ENCODE data around the gene SNTG2. TPM values are rescaled to one million over a fixed set of nuclear protein-coding genes. Genes with fewer than 3 reads are reported as not detected.

Gene SNTG2
- total RNA-seq, 1 experiment from 2014 or later: 20.5 TPM

DNA sequence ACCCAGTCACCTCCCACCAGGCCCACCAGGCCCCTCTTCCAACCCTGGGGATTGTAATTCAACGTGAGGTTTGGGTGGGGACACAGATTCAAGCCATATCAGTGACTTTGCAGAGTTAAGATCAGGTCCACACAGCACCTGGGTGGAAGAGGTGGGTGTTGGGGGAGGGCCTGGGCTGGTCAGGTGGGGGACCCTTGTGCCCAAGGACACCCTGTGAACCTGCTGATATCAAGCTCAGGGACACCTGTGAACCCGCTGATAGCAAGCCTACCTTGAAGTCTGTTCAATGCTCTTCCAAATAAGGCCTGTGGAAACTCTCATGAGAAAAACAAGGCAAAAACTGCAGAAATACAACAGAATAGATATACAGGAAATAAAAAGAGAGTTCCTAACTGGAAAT, 442.7 kb downstream of the SNTG2 start:
- H3K4me3 Mint-ChIP-seq: no peak overlapping the region
- peaks cover 8% of the 10 kb centered on the region for H3K9me3 Mint-ChIP-seq
- ChIA-PET POLR2A (no interaction called here), CTCF (interaction anchor here (0.7 kb wide), 1 partner anchor 158 kb away, joined by 3 read pairs; no protein-coding TSS in a partner anchor)
- no peak overlapping the region for H3K27ac Mint-ChIP-seq
- DNase-seq (ENCODE audit: low spot score) (no peak), ATAC-seq (no peak)
- TF ChIP-seq CREM (CRISPR knock-in tag; IDR thresholded peaks at IDR 0.05) (no peak), GABPB1 (CRISPR knock-in tag; IDR thresholded peaks at IDR 0.05) (no peak)
- H3K4me1 Mint-ChIP-seq: peaks cover 23% of the 10 kb centered on the region
- no peaks in the 10 kb centered on the region; the same call in 1 of the 2 replicates for H3K36me3 Mint-ChIP-seq
- H3K27me3 Mint-ChIP-seq (ENCODE audit: low read depth): peaks cover 68% of the 10 kb centered on the region

GRCh38 chr2:1394709-1395408, 444.2 kb downstream of the SNTG2 start:
- Mint-ChIP-seq H3K4me3 (no peak overlapping the region), H3K4me1 (0 out of 2 replicates have a peak, but pooled peaks cover 10% of the 10 kb centered on the region), H3K36me3 (no peaks in the 10 kb centered on the region; the same call in 1 of the 2 replicates), H3K9me3 (peaks cover 8% of the 10 kb centered on the region), H3K27ac (no peak overlapping the region), H3K27me3 (ENCODE audit: low read depth) (peaks cover 55% of the 10 kb centered on the region)
- TF ChIP-seq PREB (CRISPR knock-in tag; IDR thresholded peaks at IDR 0.05; ENCODE audit: borderline replicate concordance) (no peak), ZNF138 (CRISPR knock-in tag; conservative IDR thresholded peaks at IDR 0.05) (no peak), CBFB (CRISPR knock-in tag; IDR thresholded peaks at IDR 0.05; ENCODE audit: low read depth) (no peak), MAX (CRISPR knock-in tag; IDR thresholded peaks at IDR 0.05) (no peak), USF2 (CRISPR knock-in tag; IDR thresholded peaks at IDR 0.05) (no peak), TEAD4 (CRISPR knock-in tag; IDR thresholded peaks at IDR 0.05) (no peak), MYBL2 (CRISPR knock-in tag; IDR thresholded peaks at IDR 0.05) (no peak), EMX1 (CRISPR knock-in tag; IDR thresholded peaks at IDR 0.05) (no peak), CDX4 (CRISPR knock-in tag; IDR thresholded peaks at IDR 0.05; ENCODE audit: borderline replicate concordance) (no peak), NR1H2 (CRISPR knock-in tag; IDR thresholded peaks at IDR 0.05) (no peak), NR3C1 (CRISPR knock-in tag; conservative IDR thresholded peaks at IDR 0.05; ENCODE audit: low read depth) (no peak), ZNF425 (CRISPR knock-in tag; conservative IDR thresholded peaks at IDR 0.05) (no peak), STAT6 (CRISPR knock-in tag; conservative IDR thresholded peaks at IDR 0.05; ENCODE audit: low read depth) (no peak), RORB (CRISPR knock-in tag; IDR thresholded peaks at IDR 0.05) (no peak), ZNF219 (CRISPR knock-in tag; IDR thresholded peaks at IDR 0.05; ENCODE audit: borderline replicate concordance) (no peak), ZNF121 (CRISPR knock-in tag; IDR thresholded peaks at IDR 0.05) (no peak)
- TF ChIP-seq, protein P1, sequence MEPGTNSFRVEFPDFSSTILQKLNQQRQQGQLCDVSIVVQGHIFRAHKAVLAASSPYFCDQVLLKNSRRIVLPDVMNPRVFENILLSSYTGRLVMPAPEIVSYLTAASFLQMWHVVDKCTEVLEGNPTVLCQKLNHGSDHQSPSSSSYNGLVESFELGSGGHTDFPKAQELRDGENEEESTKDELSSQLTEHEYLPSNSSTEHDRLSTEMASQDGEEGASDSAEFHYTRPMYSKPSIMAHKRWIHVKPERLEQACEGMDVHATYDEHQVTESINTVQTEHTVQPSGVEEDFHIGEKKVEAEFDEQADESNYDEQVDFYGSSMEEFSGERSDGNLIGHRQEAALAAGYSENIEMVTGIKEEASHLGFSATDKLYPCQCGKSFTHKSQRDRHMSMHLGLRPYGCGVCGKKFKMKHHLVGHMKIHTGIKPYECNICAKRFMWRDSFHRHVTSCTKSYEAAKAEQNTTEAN (CRISPR knock-in tag; IDR thresholded peaks at IDR 0.05): no peak
- TF ChIP-seq, protein P2, sequence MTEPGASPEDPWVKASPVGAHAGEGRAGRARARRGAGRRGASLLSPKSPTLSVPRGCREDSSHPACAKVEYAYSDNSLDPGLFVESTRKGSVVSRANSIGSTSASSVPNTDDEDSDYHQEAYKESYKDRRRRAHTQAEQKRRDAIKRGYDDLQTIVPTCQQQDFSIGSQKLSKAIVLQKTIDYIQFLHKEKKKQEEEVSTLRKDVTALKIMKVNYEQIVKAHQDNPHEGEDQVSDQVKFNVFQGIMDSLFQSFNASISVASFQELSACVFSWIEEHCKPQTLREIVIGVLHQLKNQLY (CRISPR knock-in tag; IDR thresholded peaks at IDR 0.05): no peak
- TF ChIP-seq, protein P3, sequence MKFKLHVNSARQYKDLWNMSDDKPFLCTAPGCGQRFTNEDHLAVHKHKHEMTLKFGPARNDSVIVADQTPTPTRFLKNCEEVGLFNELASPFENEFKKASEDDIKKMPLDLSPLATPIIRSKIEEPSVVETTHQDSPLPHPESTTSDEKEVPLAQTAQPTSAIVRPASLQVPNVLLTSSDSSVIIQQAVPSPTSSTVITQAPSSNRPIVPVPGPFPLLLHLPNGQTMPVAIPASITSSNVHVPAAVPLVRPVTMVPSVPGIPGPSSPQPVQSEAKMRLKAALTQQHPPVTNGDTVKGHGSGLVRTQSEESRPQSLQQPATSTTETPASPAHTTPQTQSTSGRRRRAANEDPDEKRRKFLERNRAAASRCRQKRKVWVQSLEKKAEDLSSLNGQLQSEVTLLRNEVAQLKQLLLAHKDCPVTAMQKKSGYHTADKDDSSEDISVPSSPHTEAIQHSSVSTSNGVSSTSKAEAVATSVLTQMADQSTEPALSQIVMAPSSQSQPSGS (CRISPR knock-in tag; IDR thresholded peaks at IDR 0.05; ENCODE audit: borderline replicate concordance, low read depth): no peak
- DNase-seq (ENCODE audit: low spot score) (no peak), ATAC-seq (no peak)
- ChIA-PET POLR2A (no interaction called here), CTCF (no interaction called here)
